Measurements from ENCODE around the gene DCAF6.

DCAF6 gene

DNA sequence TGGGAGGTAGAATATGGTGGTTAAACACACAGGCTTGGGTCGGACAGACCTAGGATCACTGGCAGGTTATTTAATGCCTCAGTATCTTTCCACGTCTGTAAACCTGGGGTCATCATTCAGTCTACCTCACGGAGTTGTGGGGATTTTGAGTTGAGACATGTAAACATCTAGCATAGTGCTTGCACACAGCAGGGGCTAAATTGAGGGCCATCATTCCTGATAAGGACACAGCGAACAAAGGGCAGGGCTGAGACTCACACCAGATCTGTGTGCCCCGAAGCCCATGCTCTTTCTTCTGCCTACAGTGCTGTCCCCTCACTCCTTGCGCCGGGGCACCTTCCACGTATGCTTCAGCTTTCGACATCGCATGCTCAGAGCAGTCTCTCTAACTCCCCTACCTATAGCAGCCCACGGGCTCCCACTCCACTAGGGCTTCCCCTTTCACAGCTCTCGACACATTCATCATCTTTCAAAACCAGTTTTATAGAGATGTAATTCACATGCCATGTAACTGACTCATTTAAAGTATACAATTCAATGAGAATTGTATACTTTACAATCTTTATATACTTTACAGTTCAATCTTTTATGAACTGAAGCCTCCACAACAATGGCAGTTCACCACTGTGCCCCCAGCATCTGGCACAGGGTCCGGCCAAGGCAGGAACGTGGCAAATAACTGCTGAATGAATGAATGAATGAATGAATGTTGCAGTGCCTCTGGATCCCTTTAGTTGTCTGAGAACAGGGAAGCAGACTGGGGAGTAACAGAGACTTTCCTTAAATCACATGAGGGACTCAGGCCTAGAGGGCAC is 152.2 kb downstream of the DCAF6 start:
- no peak for DNase-seq

DNA sequence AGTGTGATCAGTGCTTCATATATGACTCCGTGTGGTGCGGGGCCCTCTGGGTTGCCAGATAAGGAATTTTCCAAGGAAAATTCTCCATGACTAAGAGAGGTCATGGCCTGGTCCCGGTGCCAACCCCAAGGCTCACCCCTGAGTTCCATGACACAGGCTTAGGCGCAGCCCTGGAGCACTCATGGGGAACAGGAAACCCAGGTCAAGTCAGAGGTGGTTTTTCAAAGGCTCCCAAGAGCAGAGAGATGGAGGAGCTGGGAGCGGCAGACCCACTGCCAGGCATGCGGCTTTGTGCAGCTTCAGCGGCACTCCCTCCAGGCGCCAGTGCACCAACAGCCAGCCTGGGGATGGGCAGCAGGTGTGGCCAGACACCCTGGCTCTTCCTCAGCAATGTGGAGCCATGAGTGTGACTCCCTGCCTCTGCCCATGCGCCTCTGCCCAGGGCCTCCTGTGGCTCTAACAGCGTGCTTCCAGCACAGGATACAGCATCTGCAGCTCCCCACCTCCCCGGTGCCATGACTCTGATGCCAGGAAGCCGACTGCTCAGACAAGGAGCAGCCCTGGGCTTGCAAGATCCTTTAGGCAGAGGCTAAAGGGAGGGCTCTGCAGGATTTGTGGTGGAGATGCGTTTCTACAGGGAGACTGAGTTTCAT is 153.0 kb downstream of the DCAF6 start:
- DNase-seq: no peak

DNA sequence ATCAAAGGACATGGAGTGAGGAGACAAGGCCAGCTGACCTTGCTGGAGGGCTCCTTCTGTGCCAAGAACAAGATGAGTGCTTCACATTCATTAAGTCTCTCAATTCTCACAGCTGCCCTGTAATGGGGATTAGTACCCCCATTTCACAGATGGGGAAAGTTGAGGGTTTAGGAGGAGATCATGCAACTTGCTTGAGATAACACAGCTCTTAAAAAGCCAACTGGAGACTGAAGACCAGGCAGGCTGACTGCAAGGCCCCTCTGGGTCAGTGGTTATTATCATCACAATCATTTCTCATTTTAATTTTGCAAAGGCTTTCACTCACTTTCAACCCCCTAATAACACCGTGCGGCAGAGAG is 153.5 kb downstream of the DCAF6 start:
- DNase-seq: no peak

DNA sequence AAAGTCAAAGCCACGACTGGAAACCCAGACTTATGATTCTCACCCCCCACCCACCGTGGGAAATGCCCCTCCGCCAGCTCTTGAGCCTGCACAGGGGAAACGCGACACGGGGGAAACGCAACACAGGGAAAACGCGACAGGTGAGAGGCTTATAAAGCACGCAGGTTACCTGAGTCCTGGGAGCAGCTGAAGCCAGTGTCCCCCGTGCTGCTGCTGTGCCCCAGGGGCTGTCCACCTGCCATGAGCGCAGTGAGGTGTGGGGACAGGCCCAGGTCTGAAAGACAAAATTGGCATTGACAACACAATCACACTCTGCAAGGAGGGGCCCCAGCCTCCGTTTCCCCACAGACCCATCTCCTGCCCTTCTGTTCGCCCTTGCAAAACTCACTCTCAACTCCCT is 153.9 kb downstream of the DCAF6 start:
- DNase-seq: no peak

DNA sequence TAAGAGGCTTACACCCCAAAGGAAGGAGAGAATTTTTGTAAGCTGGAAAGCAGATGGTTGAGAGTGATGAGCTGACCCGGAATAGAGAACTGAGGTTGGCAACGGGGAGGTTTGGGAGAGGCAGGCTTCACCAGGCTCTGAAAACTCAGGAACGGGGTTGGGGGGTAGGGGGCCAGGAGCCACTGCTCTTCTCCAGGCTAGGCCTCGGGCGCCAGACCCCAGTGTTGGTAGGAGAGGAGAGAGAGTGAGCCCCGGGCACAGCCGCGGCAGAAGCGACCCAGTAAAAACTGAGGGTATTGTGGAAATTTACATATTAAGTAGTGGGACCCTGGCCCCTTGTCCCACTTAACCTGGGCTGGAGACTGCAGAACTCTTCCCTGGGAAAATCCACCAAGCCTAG is 154.6 kb downstream of the DCAF6 start:
- DNase-seq: no peak

DNA sequence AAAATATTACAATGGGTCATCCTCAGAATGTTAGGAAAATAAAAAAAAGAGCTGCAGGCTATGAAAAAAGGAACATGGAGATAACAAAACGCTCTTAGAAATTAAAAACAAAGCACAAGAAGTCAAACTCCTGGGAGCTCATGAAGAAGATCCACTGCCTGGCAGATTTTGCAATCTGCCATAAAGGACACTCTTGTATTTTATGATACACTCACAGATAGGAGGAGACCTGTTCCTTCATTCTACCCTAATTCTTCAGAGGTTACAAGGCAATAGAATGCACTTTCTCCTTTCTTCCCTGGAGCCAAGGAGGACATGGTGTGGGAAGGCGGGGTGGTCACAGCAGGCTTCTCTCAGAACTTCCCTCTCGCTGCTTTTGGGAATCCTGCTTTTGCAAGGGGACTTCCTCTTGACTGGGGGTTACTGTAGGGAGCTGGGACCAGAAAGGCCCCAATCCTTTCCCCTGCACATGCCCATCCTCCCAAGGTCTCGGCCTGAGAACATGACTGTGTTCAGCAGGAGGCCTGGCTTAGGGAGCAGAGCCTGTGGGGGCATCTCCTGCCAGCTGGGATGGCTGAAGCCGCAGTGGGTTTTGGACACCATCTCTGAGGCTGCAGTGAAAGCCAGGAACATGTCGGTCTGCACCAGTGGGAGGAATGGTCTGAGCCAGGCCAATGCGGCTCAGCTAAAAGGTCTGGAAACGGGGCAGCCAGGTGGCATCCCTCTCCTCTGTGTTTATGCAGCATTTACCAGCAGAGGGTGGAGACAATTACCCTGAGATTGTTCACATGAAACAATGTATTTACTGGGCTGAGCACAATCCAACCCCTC is 155.5 kb downstream of the DCAF6 start:
- no peak for DNase-seq

DNA sequence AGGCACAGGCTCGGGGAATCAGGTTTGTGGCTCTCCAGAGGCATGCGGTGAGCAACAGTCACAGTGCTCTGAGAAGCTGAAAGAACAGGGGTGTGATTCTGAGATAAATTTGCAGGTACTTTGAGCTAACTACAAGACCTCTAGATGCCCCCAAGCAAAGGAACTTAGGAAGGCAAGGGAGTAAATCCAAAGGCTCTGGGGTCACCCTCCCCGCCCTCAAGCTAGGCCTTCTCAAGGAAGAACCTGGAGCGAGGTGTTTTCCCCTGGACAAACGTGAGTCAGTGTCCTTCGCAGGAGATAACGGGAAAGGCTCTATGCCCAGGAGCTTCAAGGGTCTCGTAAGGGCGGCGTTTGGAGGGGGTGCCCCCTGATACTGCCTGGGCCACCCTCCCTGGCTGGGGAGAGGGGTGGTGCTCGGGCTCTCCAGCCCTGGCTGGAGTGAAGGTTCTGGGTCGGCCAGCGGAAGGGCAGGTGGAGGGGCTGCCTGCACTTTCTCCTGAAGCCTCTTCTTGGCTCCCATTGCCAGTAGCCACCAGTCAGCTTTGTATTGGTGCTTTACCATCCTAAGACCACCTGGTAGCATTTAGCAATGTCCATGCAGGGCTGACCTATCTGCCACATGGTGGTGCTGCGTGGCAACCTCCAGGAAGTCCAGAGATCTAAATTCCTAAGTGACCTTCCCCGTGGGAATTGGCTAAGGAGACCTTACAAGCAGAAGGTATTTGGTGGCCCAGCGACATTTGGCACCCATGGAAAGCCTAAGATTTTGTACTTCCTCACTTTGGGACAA is 156.3 kb downstream of the DCAF6 start:
- no peak for DNase-seq

DNA sequence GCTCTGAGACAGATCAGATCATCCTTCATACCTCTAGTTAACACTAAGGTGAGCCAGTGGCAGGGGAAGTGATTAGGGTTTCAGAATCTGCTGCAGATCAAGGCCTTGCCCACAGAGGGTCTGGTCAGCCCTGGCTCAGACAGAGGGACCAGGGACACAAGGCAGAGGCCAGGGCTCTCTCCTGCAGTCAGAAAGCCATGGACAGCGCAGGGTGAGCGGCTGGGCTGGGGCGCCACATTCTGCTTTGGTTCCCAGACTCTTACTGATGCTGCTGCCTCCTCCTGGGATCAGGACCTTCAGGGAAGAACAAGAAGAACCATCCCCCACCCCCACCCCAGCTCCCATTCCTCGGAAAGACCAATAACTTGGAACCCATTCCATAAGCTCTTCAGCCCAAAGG is 157.1 kb downstream of the DCAF6 start:
- DNase-seq: no peak

DNA sequence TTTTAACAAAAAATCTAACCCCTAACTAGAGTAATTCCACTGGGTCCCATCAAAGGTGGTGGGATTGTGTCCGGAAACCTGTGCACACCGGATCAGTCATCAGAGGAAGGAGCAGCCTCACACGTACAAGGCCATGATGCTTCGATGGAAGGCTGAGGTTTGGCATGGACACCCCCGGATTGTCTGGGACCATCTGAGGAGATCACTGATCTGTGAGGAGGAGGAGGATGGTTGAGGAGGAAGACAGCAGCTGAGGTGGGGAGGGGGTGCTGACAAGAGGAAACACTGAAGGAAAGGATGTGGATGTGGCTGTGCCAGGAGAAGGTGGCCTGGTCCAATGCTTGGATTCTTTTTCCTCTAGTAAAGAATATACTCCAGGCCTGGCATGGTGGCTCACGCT is 159.0 kb downstream of the DCAF6 start:
- DNase-seq: no peak

DNA sequence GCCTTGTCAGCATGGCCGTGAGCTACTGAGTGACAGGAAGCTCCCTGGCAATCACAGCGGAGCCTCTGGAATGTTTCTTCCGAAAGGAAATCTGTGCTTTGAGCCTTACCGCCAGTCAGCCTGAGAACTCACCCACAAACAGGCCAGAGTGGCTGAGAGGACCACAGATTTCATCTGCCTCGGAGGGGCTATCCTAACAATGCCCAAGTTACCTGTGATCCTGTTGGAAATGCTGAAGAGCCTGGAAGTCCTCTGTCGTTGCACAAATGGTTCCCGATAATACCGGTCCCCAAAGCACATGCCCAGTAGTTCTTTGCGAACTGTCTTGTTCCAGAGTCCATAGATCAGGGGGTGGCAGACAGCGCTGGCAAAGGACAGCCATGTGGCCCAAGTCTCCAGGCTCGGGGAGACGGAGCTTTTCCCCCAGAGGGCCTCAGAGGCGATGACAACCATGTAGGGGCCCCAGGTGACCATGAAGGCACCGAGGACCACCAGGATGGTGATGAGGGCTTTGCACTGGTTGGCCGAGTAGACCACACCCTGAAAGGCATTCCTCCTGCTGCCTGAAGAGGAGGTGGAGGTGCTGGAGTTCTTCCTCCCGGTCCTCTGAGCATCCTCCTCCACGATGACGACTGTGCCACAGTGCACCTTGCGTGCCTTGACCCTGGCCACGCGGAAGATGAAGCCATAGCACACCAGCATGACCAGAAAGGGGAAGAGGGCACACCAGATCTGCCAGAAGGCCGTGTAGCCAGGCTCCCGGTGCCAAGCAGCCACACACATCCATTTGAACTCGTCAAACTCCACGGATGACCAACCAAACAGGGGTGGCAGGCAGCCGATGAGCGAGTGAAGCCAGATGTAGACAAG is 160.0 kb downstream of the DCAF6 start:
- no peak for DNase-seq

DNA sequence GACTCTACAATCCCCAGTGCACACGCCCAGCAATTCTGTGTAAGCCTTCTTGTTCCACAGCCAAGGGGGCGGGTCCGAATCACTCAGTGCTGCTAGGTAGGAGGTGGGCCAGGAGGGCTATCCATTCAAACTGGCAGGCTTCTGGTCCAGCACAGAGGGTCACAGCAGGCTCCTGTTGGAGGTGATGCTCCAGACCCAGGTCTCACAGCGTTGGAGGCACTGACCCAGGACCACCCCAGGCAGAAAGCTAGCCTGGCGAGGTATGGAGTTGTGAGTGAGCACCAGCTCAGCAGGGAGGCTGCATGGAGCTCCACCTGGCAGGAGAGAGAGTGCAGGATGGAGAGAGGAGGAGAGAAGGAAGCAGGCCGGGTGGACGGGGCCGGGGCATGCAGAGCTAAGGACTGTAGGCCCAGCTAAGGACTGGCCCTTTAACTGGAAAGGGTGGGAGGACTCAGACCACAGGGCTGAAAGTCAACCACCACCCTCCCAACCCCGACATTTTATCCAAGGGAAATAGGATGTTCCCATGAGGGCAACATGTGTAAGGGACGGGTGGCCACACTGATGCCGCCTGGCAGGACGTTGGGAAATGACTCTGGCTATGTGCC is 161.5 kb downstream of the DCAF6 start:
- no peak for DNase-seq

DNA sequence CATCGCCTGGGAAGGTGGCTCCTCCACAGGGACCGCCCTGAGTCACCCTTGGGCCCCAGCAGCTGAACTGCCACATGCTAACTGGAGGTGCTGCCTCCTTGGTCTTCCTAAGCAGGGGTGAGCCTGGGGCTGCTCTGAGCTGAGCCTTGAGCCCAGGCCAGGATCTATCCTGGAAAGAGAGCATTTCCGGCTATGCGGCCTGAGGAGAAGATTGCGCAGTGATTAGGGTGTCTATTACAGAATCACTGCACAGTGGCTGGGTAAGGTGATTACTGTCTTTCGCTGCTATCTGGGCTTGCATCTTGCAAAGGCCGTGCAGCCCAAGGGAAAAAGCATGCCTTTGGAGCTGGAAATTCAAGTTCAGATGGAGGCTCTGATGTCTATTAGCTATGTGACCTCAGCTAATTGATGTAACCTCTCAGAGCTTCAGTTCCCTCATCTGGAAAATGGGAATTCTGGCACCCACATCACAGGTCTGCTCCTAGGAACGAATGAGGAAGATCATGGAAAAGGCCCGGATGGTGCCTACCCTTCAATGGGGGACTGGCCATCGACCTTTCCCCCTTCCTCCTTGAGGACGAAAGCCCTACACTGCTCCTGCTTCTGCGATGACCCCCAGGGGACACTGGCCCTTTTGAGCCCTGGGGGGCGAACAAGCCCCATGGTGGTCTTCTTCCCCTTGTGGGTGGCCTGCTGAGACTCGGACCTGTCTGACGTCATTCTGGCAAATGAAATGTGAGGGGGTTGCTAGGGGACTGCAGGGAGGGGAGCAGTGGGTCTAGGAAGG is 162.2 kb downstream of the DCAF6 start:
- no peak for DNase-seq

DNA sequence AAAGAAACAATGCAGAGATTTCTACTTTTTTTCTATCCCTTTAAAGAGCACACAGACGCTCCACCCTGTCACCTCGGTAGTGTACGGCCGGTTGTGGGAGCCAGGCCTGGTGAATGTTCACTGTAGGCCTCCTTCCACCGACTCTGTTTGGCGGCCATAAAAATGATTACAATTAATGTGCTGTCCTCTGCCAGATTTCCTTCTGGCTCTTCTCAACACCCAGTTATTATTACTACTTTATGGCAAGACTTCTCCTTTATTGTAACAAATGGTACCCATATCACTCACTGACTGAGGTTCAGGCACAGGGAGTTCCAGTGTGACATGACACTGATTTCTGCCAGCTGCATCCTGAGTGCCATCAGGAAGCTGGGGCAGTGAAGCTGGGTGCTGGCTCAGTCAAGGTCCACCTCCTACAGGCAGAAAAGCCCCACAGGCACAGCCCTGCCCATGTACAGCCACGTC is 162.9 kb downstream of the DCAF6 start:
- DNase-seq: no peak

DNA sequence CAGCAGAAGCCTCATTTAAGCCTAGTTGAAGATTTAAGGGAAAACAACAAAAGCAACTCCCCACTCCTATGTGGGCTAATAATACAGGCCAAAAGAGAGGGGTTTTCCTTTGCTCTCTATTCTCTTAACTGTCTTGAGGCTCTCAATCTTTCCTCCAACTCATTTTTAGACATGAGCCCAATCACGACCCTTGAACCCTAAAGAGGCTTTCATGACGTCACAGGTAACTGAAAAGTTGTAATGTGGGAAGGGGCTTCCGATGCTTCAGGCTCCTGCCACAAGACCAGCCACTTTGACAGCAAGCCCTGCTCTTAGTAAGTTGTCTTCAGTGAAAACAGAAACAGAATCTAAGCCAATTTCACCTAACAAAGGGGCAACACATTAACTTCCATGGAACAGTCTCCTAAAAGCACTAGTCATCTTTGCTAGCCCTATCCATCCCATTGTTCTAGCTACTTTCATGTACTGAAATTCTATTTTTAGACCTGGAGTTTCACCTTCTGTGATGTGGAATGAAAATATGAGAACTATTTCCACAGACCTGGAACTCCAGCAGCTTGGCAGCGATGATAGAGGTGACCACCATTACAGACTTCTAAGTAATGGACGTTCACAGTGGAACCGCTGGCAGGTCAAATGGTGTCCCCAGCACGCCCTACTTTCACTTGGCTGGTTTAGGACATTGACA is 164.0 kb downstream of the DCAF6 start:
- no peak for DNase-seq

DNA sequence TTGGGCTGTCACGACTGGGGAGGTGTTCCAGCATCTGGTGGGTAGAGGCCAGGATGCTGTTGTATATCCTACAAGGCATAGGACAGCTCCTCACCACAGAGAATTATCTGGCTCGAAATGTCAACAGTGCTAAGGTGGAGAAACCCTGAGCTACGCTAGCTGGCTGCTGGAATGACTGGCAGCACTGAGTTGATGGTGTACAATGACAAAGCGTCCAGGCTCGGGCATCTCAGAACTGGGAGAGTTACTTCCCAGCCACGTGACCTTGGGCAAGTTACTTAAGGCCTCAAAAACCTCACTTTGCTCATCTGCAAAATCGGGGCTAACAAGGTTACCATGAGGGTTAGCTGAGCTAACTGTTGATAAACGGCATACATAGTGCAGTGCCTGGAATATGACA is 164.9 kb downstream of the DCAF6 start:
- DNase-seq: no peak

DNA sequence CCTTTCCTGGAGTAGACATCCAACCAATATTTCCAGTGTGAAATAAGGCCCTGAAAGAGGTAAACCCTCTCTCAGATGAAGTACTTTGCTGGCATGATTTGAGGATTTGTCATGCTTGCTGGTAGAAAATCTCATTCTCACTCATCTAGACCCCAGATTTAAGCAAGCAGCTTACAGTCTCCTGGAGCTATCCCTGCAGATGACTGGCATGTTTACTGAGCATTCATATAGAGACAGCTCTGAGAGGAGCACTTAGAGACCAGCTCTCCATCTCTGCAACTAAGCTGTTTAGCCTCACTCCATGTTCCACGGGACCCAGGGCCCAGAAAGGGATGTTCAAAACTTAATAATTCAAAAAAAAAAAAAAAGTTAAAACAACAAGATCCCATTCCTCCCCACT is 166.0 kb downstream of the DCAF6 start:
- no peak for DNase-seq

DNA sequence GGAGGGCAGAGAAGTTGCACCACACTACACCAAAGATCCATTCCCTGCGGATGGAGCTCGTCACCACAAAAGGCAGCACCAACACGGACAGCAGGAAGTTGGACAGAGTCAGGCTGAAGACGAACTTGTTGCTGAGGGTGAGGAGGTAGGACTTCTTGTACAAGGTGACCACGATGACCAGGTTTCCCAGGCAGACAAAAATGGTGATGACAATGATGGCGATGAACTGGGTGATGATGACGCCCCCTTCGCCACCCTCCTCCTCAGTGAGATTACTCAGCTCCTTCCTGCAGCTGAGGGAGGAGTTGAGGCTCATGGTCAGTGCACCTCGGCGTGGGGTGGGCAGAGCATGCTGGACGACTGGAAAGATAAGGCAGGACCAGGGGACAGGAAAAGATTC is 168.1 kb downstream of the DCAF6 start:
- no peak for DNase-seq

DNA sequence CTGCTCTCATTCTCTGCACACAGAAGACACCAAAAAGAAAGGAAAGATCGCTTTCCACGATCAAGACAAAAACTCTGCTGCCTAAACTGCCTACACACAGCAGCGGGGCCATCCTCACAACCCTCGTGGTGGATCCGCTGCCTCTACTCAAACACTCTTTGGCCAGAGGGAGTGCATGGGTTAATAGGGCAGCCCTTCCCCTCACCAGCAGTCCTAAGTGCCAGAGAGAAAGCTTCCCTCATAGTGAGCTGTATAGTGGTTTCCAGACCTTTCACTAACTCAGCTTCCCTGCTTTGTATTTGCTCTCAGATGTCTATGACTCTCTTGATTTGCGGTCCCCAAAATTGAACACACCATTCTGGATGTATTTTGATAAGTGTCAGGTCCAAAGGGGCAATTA is 169.4 kb downstream of the DCAF6 start:
- DNase-seq: no peak

DNA sequence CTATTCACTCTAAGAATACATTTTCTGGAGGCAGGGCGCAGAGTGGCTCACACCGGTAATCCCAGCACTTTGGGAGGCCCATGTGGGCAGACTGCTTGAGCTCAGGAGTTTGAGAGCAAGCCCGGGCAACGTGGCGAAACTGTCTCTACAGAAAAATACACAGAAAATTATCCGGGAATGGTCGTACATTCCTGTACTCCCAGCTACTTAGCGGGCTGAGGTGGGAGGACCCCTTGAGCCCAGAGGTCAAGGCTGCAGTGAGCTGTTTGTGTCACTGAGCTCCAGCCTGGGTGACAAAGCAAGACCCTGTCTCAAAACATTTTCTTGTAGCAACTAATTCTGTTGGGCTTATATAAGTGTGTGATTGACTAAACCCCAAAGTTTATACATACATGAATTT is 169.8 kb downstream of the DCAF6 start:
- no peak for DNase-seq
